Measurements from ENCODE around the gene SH3GL3.

SH3GL3 gene

DNA sequence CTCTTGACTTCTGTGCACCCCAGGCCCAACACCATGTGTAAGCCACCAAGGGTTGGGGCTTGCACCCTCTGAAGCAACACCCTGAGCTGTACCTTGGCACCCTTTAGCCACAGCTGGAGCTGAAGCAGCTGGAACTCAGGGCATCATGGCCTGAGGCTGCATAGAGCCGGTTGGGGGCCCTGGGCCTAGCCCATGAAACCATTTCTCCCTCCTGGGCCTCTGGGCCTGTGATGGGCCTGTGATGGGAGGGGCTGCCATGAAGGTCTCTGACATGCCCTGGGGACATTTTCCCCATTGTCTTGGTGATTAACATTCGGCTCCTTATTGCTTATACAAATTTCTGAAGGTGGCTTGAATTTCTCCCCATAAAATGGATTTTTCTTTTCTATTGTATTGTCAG lies 184.4 kb downstream of the SH3GL3 start:
- DNase-seq, result no peak

DNA sequence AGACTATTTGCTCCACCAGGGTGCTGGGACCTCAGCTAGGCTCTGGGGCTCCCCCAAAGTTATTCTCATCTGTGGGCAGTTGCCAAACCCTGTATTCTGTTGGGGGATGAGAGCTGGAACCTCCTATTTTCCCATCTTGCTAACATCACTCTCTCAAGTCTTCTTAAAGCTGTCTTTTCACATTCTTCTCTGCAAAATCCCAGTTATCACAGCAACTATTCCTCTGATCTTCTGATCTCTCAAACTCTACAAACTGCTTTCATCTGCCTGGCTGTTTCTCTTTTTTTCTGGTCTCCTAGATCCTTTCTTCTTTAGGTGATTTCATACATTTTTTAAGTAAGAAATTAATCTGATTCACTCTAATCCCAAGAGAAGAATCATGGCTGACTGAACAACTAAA lies 196.1 kb downstream of the SH3GL3 start:
- no peak for DNase-seq

DNA sequence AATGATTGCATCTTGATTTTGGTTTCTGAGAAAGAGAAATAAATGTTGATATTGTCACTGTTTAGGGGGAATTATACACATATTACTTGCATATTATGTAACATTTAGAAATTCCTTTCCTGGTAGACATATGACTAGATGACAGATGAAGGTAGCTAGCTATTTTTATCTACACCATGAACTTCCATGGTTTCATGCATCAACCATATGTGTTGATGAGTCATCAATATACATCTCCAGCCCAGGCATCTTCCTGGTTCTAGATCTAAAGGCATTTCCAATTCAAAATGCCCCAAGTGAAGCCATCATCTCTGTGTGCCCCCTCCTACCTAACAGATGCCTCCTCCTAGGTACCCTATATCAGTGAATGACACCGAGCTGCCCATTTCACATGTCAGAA lies 197.3 kb downstream of the SH3GL3 start:
- DNase-seq, result no peak

DNA sequence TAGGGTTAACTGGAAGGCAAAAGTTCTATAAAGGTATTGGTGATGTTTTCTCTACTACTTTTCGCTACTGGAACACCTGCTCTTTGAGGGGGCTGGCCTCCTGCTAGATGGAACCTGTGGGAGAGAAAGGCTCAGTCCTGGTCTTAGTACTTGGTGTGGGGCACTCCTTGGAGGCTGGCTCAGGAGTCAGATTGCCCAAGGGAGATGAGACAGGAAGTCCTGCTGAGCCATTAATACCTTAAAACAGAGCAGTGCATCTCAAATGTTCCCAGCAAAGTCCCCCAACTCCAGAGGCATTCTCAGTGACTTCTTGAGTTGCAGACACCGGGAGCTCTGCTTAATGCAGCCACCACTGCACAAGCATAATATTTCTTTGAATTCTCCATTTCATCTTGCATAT lies 203.7 kb downstream of the SH3GL3 start:
- DNase-seq, result no peak

DNA sequence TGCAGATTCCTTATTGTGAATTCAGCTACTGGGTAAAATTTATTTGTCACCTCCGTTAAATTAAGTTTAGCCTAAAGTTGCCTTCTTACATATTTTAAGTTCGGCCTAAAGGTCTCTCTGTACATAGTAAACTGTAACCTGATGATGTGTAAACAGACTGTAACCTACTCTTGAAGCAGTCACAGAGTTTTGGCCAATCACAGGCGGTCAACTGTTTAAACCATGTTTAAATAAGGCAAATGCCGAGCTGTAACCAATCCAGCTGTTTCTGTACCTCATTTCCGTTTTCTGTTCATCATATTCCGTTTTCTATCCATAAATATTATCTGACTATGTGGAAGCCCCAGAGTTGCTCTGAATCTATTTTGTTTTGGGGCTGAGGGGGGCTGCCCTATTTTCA lies 204.4 kb downstream of the SH3GL3 start:
- DNase-seq, result no peak

DNA sequence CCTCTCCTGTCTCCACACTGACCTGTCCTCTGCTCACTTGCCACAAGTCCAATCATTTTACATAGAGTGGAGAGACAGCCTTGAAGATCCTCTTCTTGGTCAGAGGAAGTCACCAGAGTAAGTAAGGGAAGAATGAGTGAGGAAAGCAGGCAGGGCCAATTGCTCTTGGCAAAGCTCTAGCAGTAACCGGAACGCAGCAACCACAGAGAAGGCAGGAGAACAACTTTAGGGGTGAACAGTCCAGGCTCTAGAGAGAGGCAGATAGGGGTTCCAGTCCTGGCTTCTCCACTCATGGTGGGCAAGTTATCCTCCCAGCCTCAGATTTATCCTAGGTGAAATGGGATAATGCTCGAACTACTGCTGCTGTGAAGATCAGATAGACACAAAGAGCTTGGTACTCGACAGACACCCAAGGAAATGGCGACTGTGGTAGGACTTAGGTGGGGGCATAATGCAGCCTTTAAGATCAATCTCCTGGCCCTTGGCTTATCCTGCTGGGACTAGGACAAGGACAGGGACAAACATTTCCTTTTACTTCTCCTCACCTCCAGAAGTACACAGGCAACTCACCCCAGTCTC lies 205.6 kb downstream of the SH3GL3 start:
- DNase-seq, result no peak

DNA sequence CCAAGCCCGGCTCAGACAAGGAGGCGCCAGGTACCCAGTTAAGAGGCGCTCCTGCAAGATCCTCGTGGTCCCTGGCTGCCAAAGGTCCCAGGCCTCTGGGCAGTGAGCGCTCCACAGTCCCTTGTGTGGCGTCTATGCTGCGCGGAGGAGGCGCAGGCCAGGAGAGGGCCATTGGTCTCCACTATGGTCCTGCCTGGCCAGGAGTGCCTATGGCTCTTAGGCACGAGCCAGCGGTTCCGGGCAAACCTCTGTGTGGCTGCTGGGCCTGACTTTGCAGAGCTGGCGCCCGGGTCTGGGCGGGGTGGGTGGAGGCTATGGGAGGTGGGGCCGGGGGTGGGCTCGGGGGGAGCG lies 206.1 kb downstream of the SH3GL3 start:
- no peak for DNase-seq

DNA sequence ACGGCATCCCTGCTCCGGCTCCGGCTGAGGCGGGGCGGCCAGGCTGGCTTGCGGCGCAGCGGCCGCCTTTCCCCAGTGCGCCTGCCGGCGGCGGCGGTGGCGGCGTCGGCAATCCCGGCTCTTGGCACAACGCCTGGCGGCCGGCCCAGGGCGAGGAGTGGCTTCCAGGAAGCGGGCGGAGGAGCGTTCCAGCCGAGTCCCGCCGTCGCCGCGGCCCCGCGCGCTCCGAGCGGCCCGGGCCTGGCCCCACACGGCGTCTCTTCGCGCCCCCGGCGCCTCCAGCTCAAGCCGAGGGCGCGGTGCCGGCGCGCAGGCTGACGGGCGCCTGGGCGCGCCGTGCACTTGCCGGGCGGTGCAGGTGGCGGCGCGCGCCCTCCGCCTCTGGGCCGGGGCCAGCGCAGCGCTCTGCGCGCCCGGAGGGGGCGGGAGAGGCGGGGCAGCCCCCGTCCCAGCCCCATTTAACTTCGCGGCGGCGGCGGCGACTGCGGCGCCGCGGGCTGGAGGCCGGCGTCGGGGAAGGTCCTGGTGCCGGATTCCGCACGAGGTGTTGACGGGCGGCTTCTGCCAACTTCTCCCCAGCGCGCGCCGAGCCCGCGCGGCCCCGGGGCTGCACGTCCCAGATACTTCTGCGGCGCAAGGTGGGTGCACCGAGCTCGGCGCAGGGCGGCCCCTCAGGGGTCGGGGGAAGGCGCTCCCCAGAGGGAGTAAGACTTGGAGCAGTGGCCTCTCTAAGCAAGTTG lies 206.7 kb downstream of the SH3GL3 start, which contains the start of gene ADAMTSL3:
Gene ADAMTSL3, plus strand, starts transcription at position 485 of the 740 bp plus-strand sequence. CDS start 1,639 bp downstream, outside the sequence.
- no peak for DNase-seq

DNA sequence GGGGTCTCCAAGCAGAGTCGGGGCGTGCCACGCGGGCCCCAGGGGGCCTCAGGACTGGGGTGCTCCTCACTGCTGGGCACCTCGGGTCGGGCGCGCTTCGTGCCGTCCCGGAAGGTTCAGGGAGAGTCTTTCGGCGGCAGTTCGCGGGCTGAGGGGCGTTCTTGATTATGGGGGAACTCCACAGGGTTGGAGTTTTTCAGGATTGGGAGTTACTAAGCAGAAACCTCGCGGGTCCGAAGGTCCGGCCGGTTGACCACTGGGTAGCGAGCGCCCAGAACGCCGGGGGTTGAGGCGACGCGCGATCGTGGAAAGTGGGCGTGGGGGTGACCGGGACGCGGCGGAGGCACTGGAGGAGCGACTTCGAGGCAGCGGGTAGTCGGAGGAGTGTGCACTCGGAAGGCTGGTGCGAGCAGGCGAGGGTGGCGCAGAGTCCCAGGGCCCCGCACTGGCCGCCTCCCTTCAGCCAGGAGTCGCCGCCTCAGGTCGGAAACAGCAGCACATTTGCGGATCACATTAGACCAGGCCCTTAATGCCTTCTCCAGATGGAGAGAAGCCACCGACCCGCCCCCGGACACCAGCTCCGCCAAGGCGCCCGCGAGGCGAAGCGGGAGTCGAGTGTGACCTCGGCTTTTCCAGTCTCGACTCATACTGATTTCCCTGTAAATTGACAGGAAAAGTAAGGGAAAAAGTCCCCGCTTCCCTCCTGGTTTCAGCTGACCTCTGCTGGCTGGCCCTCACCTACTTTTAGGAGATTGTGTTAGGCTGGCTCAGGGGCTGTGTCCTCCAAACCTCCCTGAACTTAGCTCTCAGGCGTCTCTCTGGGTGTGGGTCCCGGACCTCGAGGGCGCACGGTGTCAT lies 207.5 kb downstream of the SH3GL3 start:
- DNase-seq, result no peak

DNA sequence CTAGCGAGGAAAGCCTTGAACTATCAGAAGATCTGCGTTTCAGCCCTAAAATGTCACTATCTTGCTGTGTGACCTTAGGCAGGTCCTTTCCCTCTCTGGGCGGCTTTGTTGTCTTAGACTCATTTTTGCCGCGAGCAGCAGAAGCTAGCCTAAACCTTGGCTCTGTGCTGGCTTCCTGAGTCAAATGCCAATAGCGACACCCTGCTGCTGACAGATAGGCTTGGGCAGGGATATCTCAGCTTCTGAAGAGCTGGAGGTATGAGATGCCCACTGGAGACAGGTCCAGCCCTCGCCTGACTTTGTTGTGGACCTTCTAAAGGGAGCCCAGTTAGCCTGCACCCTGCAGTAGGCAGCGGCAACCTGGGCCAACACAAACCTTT lies 208.1 kb downstream of the SH3GL3 start:
- DNase-seq, result no peak

DNA sequence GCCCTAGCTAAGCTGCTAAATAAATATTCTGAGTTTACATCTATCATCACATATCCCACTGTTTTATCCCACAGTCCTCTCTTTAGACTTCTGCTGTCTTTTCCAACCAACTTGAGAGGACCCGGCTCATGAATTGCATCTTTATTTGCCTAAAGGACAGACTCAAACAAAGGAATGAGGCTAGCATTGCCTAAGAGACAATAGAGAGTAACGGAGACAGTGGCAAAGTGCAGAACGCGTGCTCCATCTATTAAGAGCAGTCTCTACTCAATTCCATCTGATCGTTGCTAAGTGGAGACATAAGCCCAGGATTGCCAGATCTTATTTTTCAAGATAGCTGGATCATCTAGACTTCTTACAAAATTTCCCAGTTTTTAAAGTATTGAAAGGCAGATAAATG lies 209.1 kb downstream of the SH3GL3 start:
- no peak for DNase-seq

DNA sequence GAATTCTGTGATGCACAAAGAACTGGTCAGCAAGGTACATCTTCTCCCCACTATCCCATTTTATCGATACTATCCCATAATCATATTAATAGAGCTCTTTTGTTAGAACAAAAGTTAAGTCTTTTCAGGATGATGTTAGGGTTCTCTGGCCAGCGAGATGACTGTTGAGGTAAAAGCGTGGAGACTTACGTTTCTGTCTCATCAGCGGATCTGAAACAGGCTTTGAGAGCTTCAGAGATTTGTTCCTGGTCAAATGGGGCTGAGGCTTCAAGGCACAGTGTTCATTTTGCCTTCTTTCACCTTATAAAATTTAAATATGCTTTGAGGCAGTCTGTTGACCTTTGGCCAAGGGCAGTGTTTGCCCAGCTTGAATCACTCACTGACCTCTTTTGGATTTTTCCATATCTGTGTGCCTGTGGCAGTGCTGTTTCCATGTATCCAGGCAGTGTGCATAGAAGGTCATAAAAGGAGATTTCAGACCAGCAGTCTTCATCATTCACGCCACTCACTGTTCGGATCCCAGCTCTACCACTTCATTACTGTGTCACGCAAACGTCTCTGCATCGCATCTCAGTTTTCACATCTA lies 209.9 kb downstream of the SH3GL3 start:
- DNase-seq, result no peak

DNA sequence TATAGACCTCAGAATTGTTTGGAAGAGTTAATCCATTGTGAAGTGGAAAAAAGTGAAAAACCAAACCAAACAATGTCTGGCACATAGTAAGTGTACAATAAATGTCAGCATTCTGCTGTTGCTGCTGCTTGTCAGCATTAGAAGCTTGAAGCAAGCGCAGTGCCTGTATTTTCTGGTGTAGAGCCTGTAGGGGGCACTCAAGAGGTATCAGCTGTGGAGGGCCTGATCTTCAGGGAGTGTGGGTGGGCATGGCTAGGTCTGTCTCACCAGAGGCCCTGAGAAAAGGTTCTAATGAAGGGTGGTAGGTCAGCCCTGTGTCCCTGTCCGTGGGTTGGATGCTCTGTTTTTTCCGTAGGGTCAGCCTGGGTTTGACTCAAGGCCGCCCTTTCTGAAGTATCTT lies 210.4 kb downstream of the SH3GL3 start:
- DNase-seq, result no peak

DNA sequence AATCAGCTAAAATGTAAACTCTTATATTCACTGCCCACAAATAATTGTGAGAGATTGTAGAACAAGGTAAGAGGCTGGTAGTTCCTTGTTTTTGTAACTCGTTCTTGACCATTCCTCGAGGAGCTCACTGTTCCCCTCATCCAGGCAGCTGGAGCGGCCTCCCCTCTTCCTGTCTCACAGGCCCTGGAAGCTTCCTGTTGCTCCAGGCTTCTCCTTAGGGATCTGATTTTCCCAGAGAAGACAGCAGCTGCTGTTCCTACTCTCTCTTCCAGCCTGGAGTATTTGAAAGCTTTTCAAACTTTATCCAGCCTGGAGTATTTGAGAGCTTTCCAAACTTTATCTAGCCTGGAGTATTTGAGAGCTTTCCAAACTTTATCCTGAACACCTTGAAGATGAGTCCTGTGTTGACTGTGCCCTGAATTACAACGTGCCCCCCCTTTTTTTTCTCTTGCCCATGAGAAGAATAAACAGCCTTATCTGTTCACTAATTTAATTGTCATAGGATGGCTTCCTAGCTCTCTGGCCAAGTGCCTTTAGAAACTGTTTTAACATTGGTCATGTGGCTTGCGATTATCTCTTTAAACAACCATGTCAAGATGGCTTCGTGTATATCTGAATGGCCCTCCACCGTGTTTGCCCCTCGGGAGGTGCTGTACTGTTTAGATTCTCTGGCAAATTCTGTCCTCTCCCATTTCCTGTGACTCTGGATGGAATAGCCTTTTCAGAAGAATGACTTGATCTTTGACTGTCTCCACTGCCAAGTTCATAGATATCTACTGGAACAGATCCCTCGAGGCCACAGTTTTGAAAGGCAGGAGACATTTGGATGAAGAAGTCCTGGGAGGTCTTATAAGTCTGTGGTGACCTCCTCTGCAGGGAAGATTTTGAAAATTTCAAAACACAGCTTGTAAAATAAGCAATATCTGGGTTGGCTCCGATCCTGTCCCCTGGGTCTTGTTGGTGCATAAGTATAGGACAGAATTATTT lies 211.6 kb downstream of the SH3GL3 start:
- DNase-seq, result no peak

DNA sequence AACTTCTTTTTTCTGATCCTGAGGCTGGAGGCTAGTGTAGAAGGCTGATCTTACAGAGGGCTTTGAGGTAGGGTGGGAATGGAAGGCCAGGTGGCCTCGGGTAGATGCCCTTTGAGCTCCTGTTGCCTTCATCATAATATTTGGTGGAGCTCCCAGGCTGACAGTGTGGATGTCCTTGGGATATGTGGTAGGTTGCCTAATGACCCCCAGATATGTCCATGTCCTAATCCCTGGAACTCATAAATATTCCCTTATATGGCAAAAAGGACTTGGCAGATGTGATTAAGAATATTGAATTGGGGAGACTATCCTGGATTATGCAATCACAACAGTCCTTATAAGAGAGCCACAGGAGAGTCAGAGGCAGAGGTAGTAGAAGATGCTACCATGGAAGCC lies 212.3 kb downstream of the SH3GL3 start:
- no peak for DNase-seq

DNA sequence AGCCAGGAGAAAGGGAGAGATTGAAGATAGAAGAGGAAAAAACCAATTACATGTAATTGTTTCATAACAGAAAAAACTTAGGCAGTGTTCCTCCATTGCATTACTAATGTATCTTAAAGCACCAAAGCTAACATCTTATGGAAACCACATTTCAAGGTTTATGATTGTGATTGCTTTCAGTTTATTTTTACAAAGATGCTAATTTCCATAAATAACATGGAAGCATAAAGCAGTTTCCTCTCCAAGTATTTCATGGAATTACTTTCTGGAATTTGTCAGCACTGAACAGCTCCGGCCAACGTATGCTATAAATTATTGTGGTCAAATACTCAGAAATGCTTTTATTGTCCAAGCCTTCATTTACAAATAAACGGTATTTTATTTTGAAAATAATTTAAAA lies 218.3 kb downstream of the SH3GL3 start:
- no peak for DNase-seq
